Caco-2 (cell line): ENCODE data around the gene DDI1. TPM values are rescaled to one million over a fixed set of nuclear protein-coding genes. Genes with fewer than 3 reads are reported as not detected.

Experiments
- BruUV-seq: library from RNA; stranded (reverse); fragments of 400-500 nt; replicated peaks from 2 replicates; lab custom pipeline; 2021; lab: Mats Ljungman, UMichigan
- CTCF ChIA-PET: fragments of 300-600 bp; sonication (Branson Sonifier 250); formaldehyde crosslinking; loops from one replicate; lab custom pipeline; 2022; ENCODE audit warnings: antibody characterized with exemption; lab: Charles Lee
- POLR2A ChIA-PET: fragments of 300-600 bp; sonication (Branson Sonifier 250); formaldehyde crosslinking; loops from one replicate; lab custom pipeline; 2022; ENCODE audit warnings: antibody characterized with exemption; lab: Charles Lee
- DNase-seq, 2 experiments: peaks; one replicate each; pipeline versions ENCODE4 v3.0.0 to v3.0.0-alpha.2; 2020 to 2022
- H3K27me3 ChIP-seq: replicated peaks from 2 replicates; pipeline ENCODE4 v1.6.0; 2011; ENCODE audit warnings: low read length; ENCODE audit not compliant: control insufficient read depth, insufficient read depth
- H3K36me3 ChIP-seq: 2 replicates; pipeline ENCODE4 v1.5.1; 2011; ENCODE audit warnings: low read length; ENCODE audit not compliant: control insufficient read depth, insufficient read depth
- H3K4me1 ChIP-seq: fragments of 250-450 bp; sonication (Bioruptor Pico); 2 replicates; pipeline ENCODE4 v1.5.1; 2020; ENCODE audit warnings: mild to moderate bottlenecking
- H3K4me3 ChIP-seq: 2 replicates; pipeline ENCODE4 v1.5.1; 2011; ENCODE audit warnings: low read depth, mild to moderate bottlenecking, control low read depth, low read length
- H3K9me3 ChIP-seq: fragments of 250-450 bp; sonication (Bioruptor Pico); 2 replicates; pipeline ENCODE4 v1.5.1; 2020; ENCODE audit warnings: mild to moderate bottlenecking, moderate library complexity
- H3K27ac Mint-ChIP-seq: one replicate; pipeline ENCODE4 v1.8.0; 2022; ENCODE audit warnings: mixed read lengths; ENCODE audit not compliant: unreplicated experiment
- H3K27me3 Mint-ChIP-seq: one replicate; pipeline ENCODE4 v1.8.0; 2022; ENCODE audit warnings: mixed read lengths; ENCODE audit not compliant: insufficient read depth, unreplicated experiment
- H3K36me3 Mint-ChIP-seq: one replicate; pipeline ENCODE4 v1.8.0; 2022; ENCODE audit warnings: mild to moderate bottlenecking, mixed read lengths; ENCODE audit not compliant: insufficient read depth, unreplicated experiment
- H3K4me1 Mint-ChIP-seq: one replicate; pipeline ENCODE4 v1.8.0; 2022; ENCODE audit warnings: low read depth, mixed read lengths; ENCODE audit not compliant: unreplicated experiment
- H3K4me3 Mint-ChIP-seq: one replicate; pipeline ENCODE4 v1.8.0; 2022; ENCODE audit warnings: mild to moderate bottlenecking, moderate library complexity, mixed read lengths; ENCODE audit not compliant: unreplicated experiment
- H3K9me3 Mint-ChIP-seq: one replicate; pipeline ENCODE4 v1.8.0; 2022; ENCODE audit warnings: mixed read lengths; ENCODE audit not compliant: unreplicated experiment
- intact Hi-C: fragments of 100-400 bp; cut with micrococcal nuclease; formaldehyde crosslinking; loops from one replicate; pipeline ENCODE4 v1.10.0; 2022; ENCODE audit not compliant: unreplicated experiment
- total RNA-seq: library from RNA; stranded (reverse); gene quantifications from 2 replicates; pipeline ENCODE4 v1.2.3, GENCODE V29; 2022
- TF ChIP-seq, protein P1 (sequence below), 2 experiments: fragments of 200-600 bp in 1 of 2; IDR thresholded peaks; 1 replicate in 1 of 2; 2 replicates in 1 of 2; pipeline versions ENCODE4 v1.5.1 to v1.8.0; 2011 to 2022; ENCODE audit warnings: antibody characterized with exemption in 1 of 2, control low read depth in 1 of 2, inconsistent platforms in 1 of 2, low read depth in 1 of 2, low read length in 1 of 2, mild to moderate bottlenecking in 1 of 2, moderate library complexity in 1 of 2; ENCODE audit not compliant: insufficient read depth in 1 of 2, severe bottlenecking in 1 of 2, unreplicated experiment in 1 of 2

DDI1 gene
- total RNA-seq, 1 experiment from 2014 or later, result not detected

- Mint-ChIP-seq H3K9me3 (no peaks in the 10 kb centered on the region), H3K4me3 (no peak overlapping the region), H3K36me3 (no peaks in the 10 kb centered on the region), H3K27ac (no peak overlapping the region), H3K4me1 (peaks cover 7% of the 10 kb centered on the region), H3K27me3 (no peaks in the 10 kb centered on the region)
- ChIA-PET POLR2A (no interaction called here), CTCF (no interaction called here)
- Histone ChIP-seq H3K27me3 (no peaks in the 10 kb centered on the region), H3K4me1 (peaks cover 17% of the 10 kb centered on the region), H3K4me3 (no peak overlapping the region), H3K36me3 (no peaks in the 10 kb centered on the region), H3K9me3 (no peaks in the 10 kb centered on the region)
- TF ChIP-seq, protein P1, sequence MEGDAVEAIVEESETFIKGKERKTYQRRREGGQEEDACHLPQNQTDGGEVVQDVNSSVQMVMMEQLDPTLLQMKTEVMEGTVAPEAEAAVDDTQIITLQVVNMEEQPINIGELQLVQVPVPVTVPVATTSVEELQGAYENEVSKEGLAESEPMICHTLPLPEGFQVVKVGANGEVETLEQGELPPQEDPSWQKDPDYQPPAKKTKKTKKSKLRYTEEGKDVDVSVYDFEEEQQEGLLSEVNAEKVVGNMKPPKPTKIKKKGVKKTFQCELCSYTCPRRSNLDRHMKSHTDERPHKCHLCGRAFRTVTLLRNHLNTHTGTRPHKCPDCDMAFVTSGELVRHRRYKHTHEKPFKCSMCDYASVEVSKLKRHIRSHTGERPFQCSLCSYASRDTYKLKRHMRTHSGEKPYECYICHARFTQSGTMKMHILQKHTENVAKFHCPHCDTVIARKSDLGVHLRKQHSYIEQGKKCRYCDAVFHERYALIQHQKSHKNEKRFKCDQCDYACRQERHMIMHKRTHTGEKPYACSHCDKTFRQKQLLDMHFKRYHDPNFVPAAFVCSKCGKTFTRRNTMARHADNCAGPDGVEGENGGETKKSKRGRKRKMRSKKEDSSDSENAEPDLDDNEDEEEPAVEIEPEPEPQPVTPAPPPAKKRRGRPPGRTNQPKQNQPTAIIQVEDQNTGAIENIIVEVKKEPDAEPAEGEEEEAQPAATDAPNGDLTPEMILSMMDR (IDR thresholded peaks at IDR 0.05; ENCODE audit: insufficient read depth in 1 of 2, low read depth in 1 of 2, low read length in 1 of 2, severe bottlenecking in 1 of 2, unreplicated experiment in 1 of 2), result no peak
- BruUV-seq, result no TSS peak
- DNase-seq, result no peak
- intact Hi-C loops, result loop anchor here (5.0 kb wide), 1 partner anchor 114 kb away; no protein-coding TSS in a partner anchor
Observed at GRCh38 chr11:104041792-104042191, 5.4 kb downstream of the DDI1 start.

GRCh38 chr11:104043142-104043541 lies 6.7 kb downstream of the DDI1 start:
- Histone ChIP-seq H3K4me3 (no peak overlapping the region), H3K9me3 (no peaks in the 10 kb centered on the region), H3K36me3 (no peaks in the 10 kb centered on the region), H3K4me1 (peaks cover 17% of the 10 kb centered on the region), H3K27me3 (no peaks in the 10 kb centered on the region)
- Mint-ChIP-seq H3K27me3 (no peaks in the 10 kb centered on the region), H3K36me3 (no peaks in the 10 kb centered on the region), H3K4me3 (no peak overlapping the region), H3K4me1 (peaks cover 7% of the 10 kb centered on the region), H3K9me3 (no peaks in the 10 kb centered on the region), H3K27ac (no peak overlapping the region)
- TF ChIP-seq, protein P1 (IDR thresholded peaks at IDR 0.05; ENCODE audit: insufficient read depth in 1 of 2, low read depth in 1 of 2, low read length in 1 of 2, severe bottlenecking in 1 of 2, unreplicated experiment in 1 of 2), result no peak
- intact Hi-C loops, result loop anchor here (5.0 kb wide), 1 partner anchor 116 kb away; no protein-coding TSS in a partner anchor
- ChIA-PET CTCF (no interaction called here), POLR2A (no interaction called here)
- peak; percentile 27 to 75 for DNase-seq
- BruUV-seq, result no TSS peak

- TF ChIP-seq, protein P1 (IDR thresholded peaks at IDR 0.05; ENCODE audit: insufficient read depth in 1 of 2, low read depth in 1 of 2, low read length in 1 of 2, severe bottlenecking in 1 of 2, unreplicated experiment in 1 of 2), result no peak
- Histone ChIP-seq H3K4me1 (peaks cover 17% of the 10 kb centered on the region), H3K4me3 (no peak overlapping the region), H3K36me3 (no peaks in the 10 kb centered on the region), H3K9me3 (no peaks in the 10 kb centered on the region), H3K27me3 (no peaks in the 10 kb centered on the region)
- no peak for DNase-seq
- H3K4me1 Mint-ChIP-seq, result peaks cover 7% of the 10 kb centered on the region
- BruUV-seq, result no TSS peak
- no peaks in the 10 kb centered on the region for H3K36me3 Mint-ChIP-seq
- H3K27me3 Mint-ChIP-seq, result no peaks in the 10 kb centered on the region
- H3K27ac Mint-ChIP-seq, result no peak overlapping the region
- intact Hi-C loops, result loop anchor here (5.0 kb wide), 1 partner anchor 116 kb away; no protein-coding TSS in a partner anchor
- no peak overlapping the region for H3K4me3 Mint-ChIP-seq
- H3K9me3 Mint-ChIP-seq, result no peaks in the 10 kb centered on the region
- ChIA-PET CTCF (no interaction called here), POLR2A (no interaction called here)
Observed at GRCh38 chr11:104043678-104044239, 7.3 kb downstream of the DDI1 start.
